Measurements from ENCODE around the gene EBP.

GRCh38 chrX:48575642-48576041, 54.0 kb downstream of the EBP start:
- TF ChIP-seq POLR2AphosphoS5 (IDR thresholded peaks at IDR 0.05) (no peak), POLR2A (IDR thresholded peaks at IDR 0.05) (no peak), CTCF (IDR thresholded peaks at IDR 0.05) (no peak)

Data from breast epithelium (tissue), 3 donors.